ENCODE data around the gene LIG1. TPM values are rescaled to one million over a fixed set of nuclear protein-coding genes. Genes with fewer than 3 reads are reported as not detected.

The LIG1 gene
- total RNA-seq, 4 donors from 2014 or later = 3.7 to 9.2 (median 7.1) TPM

GRCh38 chr19:48149430-48149829, 20.7 kb downstream of the LIG1 start:
- H3K36me3 ChIP-seq = no peaks in the 10 kb centered on the region
- DNase-seq (no peak), ATAC-seq (no peak)
- no peak overlapping the region for H3K27ac ChIP-seq
- no peak for TF ChIP-seq CTCF (IDR thresholded peaks at IDR 0.05 in 4 of 5, conservative IDR thresholded peaks at IDR 0.05 in 1 of 5)
- no peaks in the 10 kb centered on the region for H3K27me3 ChIP-seq
- intact Hi-C loops (cut with DNase I; ENCODE audit: low total_unique reads) = no loop called here
- no peaks in the 10 kb centered on the region for H3K4me1 ChIP-seq
- no peaks in the 10 kb centered on the region for H3K9me3 ChIP-seq
- H3K4me3 ChIP-seq = no peak overlapping the region
- in situ Hi-C loops (cut with MboI; ENCODE audit: low sequenced_read_pairs in 4 of 4) = no loop called here

- no peak for DNase-seq
- Histone ChIP-seq H3K9me3 (no peaks in the 10 kb centered on the region), H3K4me1 (no peaks in the 10 kb centered on the region), H3K36me3 (no peaks in the 10 kb centered on the region), H3K27me3 (no peaks in the 10 kb centered on the region), H3K27ac (no peak overlapping the region), H3K4me3 (no peak overlapping the region)
- in situ Hi-C loops (cut with MboI; ENCODE audit: low sequenced_read_pairs in 4 of 4) = no loop called here
- intact Hi-C loops (cut with DNase I; ENCODE audit: low total_unique reads) = no loop called here
- ATAC-seq = no peak
- TF ChIP-seq POLR2A (IDR thresholded peaks at IDR 0.05) (no peak), CTCF (IDR thresholded peaks at IDR 0.05 in 4 of 5, conservative IDR thresholded peaks at IDR 0.05 in 1 of 5) (no peak)
These were observed 21.6 kb downstream of the LIG1 start for GRCh38 chr19:48148576-48148975.

- Histone ChIP-seq H3K4me1 (no peaks in the 10 kb centered on the region), H3K9me3 (no peaks in the 10 kb centered on the region), H3K27me3 (no peaks in the 10 kb centered on the region), H3K4me3 (no peak overlapping the region), H3K36me3 (no peaks in the 10 kb centered on the region), H3K27ac (no peak overlapping the region)
- DNase-seq (no peak), ATAC-seq (no peak)
- TF ChIP-seq POLR2A (IDR thresholded peaks at IDR 0.05) (no peak), CTCF (IDR thresholded peaks at IDR 0.05 in 4 of 5, conservative IDR thresholded peaks at IDR 0.05 in 1 of 5) (no peak)
- intact Hi-C loops (cut with DNase I; ENCODE audit: low total_unique reads) (no loop called here), in situ Hi-C loops (cut with MboI; ENCODE audit: low sequenced_read_pairs in 4 of 4) (no loop called here)
These were observed 22.5 kb downstream of the LIG1 start for GRCh38 chr19:48147597-48148175.

- no peak overlapping the region for H3K4me3 ChIP-seq
- H3K36me3 ChIP-seq = no peaks in the 10 kb centered on the region
- intact Hi-C loops (cut with DNase I; ENCODE audit: low total_unique reads) (no loop called here), in situ Hi-C loops (cut with MboI; ENCODE audit: low sequenced_read_pairs in 4 of 4) (no loop called here)
- TF ChIP-seq POLR2A (IDR thresholded peaks at IDR 0.05) (no peak), CTCF (IDR thresholded peaks at IDR 0.05 in 4 of 5, conservative IDR thresholded peaks at IDR 0.05 in 1 of 5) (no peak)
- H3K27ac ChIP-seq = no peak overlapping the region
- DNase-seq = no peak
- H3K9me3 ChIP-seq = no peaks in the 10 kb centered on the region
- ATAC-seq = no peak
- no peaks in the 10 kb centered on the region for H3K4me1 ChIP-seq
- no peaks in the 10 kb centered on the region for H3K27me3 ChIP-seq
These were observed 31.1 kb downstream of the LIG1 start for GRCh38 chr19:48139053-48139452.

- intact Hi-C loops (cut with DNase I; ENCODE audit: low total_unique reads) = no loop called here
- no peak overlapping the region for H3K4me3 ChIP-seq
- H3K27me3 ChIP-seq = no peaks in the 10 kb centered on the region
- no peak for TF ChIP-seq CTCF (IDR thresholded peaks at IDR 0.05 in 4 of 5, conservative IDR thresholded peaks at IDR 0.05 in 1 of 5)
- TF ChIP-seq POLR2A (IDR thresholded peaks at IDR 0.05) = no peak
- ATAC-seq (no peak), DNase-seq (no peak)
- H3K36me3 ChIP-seq = no peaks in the 10 kb centered on the region
- no peaks in the 10 kb centered on the region for H3K4me1 ChIP-seq
- no peaks in the 10 kb centered on the region for H3K9me3 ChIP-seq
- H3K27ac ChIP-seq = no peak overlapping the region
- in situ Hi-C loops (cut with MboI; ENCODE audit: low sequenced_read_pairs in 4 of 4) = no loop called here
These were observed 32.7 kb downstream of the LIG1 start for GRCh38 chr19:48137411-48137810.
